ENCODE data around the gene AFDN. TPM values are rescaled to one million over a fixed set of nuclear protein-coding genes. Genes with fewer than 3 reads are reported as not detected.

Gene AFDN
- total and polyA plus RNA-seq, 2 of the 8 experiments (the other 6 are each of a cell fraction or from before 2014, with no cell fraction given): 53.4 to 192 TPM

GRCh38 chr6:167951781-167952511 is 125.2 kb downstream of the AFDN start:
- Histone ChIP-seq H2BK15ac (ENCODE audit: low read length) (no peak overlapping the region), H3K36me3 (ENCODE audit: control insufficient read depth in 2 of 4, insufficient read depth in 4 of 4, low read length in 3 of 4) (peaks cover 28 to 75% (median 49%) of the 10 kb centered on the region in 4 experiments), H3K9me3 (ENCODE audit: insufficient read depth in 2 of 2, low read depth in 1 of 2, low read length in 1 of 2) (no peaks in the 10 kb centered on the region), H4K91ac (replicated peaks; ENCODE audit: insufficient read length, low read length) (no peak overlapping the region), H4K20me1 (replicated peaks in 1 of 2; ENCODE audit: control insufficient read depth in 1 of 2, insufficient read depth in 2 of 2, low read length in 2 of 2) (peaks cover 2 to 9% of the 10 kb centered on the region in 2 experiments), H3K4me1 (replicated peaks in 1 of 4; ENCODE audit: control insufficient read depth in 3 of 4, insufficient read depth in 4 of 4, low read length in 3 of 4) (no peaks in the 10 kb centered on the region), H2AFZ (ENCODE audit: low read length) (no peak overlapping the region), H3K18ac (ENCODE audit: extremely low read depth, low read length) (no peak overlapping the region), H3K23ac (ENCODE audit: insufficient read length) (no peak overlapping the region), H3K9ac (replicated peaks in 1 of 4; ENCODE audit: extremely low read depth in 1 of 4, low read depth in 3 of 4, low read length in 3 of 4) (no peak overlapping the region), H3K27ac (ENCODE audit: low read depth, low read length) (no peak overlapping the region), H3K27me3 (replicated peaks in 1 of 4; ENCODE audit: control insufficient read depth in 3 of 4, extremely low read depth in 1 of 4, insufficient read depth in 3 of 4, low read length in 3 of 4) (no peaks in the 10 kb centered on the region), H3K79me2 (ENCODE audit: control insufficient read depth in 1 of 2, insufficient read depth in 2 of 2, low read length in 2 of 2) (peaks cover 5 to 11% of the 10 kb centered on the region in 2 experiments; a peak in 3 of 4 replicates), H2AK5ac (ENCODE audit: low read depth, low read length) (no peak overlapping the region), H3K56ac (replicated peaks; ENCODE audit: insufficient read length, low read depth, low read length) (no peak overlapping the region), H3K4me3 (ENCODE audit: extremely low read depth in 1 of 4, insufficient read depth in 2 of 4, low read depth in 3 of 4, low read length in 4 of 4) (no peak overlapping the region), H4K8ac (ENCODE audit: extremely low read depth, insufficient read depth, low read length) (no peak overlapping the region), H2BK20ac (ENCODE audit: low read length) (no peak overlapping the region), H2BK5ac (ENCODE audit: low read depth, low read length) (no peak overlapping the region), H3K4me2 (ENCODE audit: insufficient read depth in 1 of 2, low read depth in 2 of 2, low read length in 2 of 2) (no peak overlapping the region), H3K23me2 (ENCODE audit: low read depth, low read length) (no peaks in the 10 kb centered on the region), H2BK120ac (replicated peaks; ENCODE audit: low read depth, low read length) (no peak overlapping the region), H3K4ac (replicated peaks; ENCODE audit: insufficient read length, low read depth, low read length) (no peak overlapping the region), H4K5ac (ENCODE audit: insufficient read length, low read depth, low read length) (no peak overlapping the region), H3K14ac (ENCODE audit: insufficient read length) (no peak overlapping the region), H2BK12ac (ENCODE audit: low read depth, low read length) (no peak overlapping the region), H3K79me1 (ENCODE audit: low read depth, low read length) (peaks cover 3% of the 10 kb centered on the region; the same call in 1 of the 2 replicates)
- no peak for DNase-seq (ENCODE audit: low read depth in 1 of 2, low spot score in 2 of 2)
- no peak for FAIRE-seq
- ChIA-PET CTCF (ENCODE audit: partially characterized antibody) (no interaction called here), POLR2A (ENCODE audit: partially characterized antibody) (interaction anchor here (0.9 kb wide), 1 partner anchor 16 kb away, joined by 5 read pairs; no protein-coding TSS in a partner anchor)
- 94% methylated on average over 27 of the region's 29 CpGs; no CpG with 5 or more reads in 1 of the 2 experiments for WGBS, 2 experiments (ENCODE audit: extremely low coverage in 1 of 2, insufficient coverage in 1 of 2, insufficient read length in 1 of 2, insufficient replicate concordance in 2 of 2, low coverage in 1 of 2, low lambda C conversion rate in 2 of 2, missing lambda C conversion rate in 1 of 2)
- no peak for TF ChIP-seq BRCA1 (IDR thresholded peaks at IDR 0.05; ENCODE audit: low read depth, low read length)
- no peak for TF ChIP-seq ASH2L (IDR thresholded peaks at IDR 0.05; ENCODE audit: low read length)
- TF ChIP-seq EZH2 (IDR thresholded peaks at IDR 0.05; ENCODE audit: low read depth, low read length, severe bottlenecking): no peak
- TF ChIP-seq KDM4A (IDR thresholded peaks at IDR 0.05; ENCODE audit: low read depth, low read length, severe bottlenecking): no peak
- no peak for TF ChIP-seq KDM1A (IDR thresholded peaks at IDR 0.05; ENCODE audit: borderline replicate concordance, low read length)
- TF ChIP-seq SP1 (IDR thresholded peaks at IDR 0.05; ENCODE audit: low read depth, low read length): no peak
- no peak for TF ChIP-seq KDM5A (IDR thresholded peaks at IDR 0.05; ENCODE audit: low read length)
- no peak for TF ChIP-seq ATF2 (IDR thresholded peaks at IDR 0.05; ENCODE audit: low read length)
- no peak for TF ChIP-seq JUN (IDR thresholded peaks at IDR 0.05; ENCODE audit: low read depth, low read length)
- no peak for TF ChIP-seq SIN3A (conservative IDR thresholded peaks at IDR 0.05 in 1 of 2, IDR thresholded peaks at IDR 0.05 in 1 of 2; ENCODE audit: low read depth in 1 of 2, low read length in 2 of 2)
- TF ChIP-seq TBP (IDR thresholded peaks at IDR 0.05; ENCODE audit: low read depth, low read length): no peak
- no peak for TF ChIP-seq SP4 (IDR thresholded peaks at IDR 0.05; ENCODE audit: low read length)

Data from H1 (cell line).